Activated CD4-positive, alpha-beta T cell treated with anti-CD3 and anti-CD28 coated beads, Interleukin-2, amount 50 U/mL, for 1 hour (primary cell): ENCODE data around the gene APBB2.
"Not testable (repeated sequence)": the region's sequence is repeated elsewhere in the genome, so short reads cannot be mapped to it uniquely, and the experiment has no call there.

ENCODE experiments used
- DNase-seq: peaks from one replicate; pipeline ENCODE4 v3.0.0-alpha.2; 2020

Gene APBB2

DNA sequence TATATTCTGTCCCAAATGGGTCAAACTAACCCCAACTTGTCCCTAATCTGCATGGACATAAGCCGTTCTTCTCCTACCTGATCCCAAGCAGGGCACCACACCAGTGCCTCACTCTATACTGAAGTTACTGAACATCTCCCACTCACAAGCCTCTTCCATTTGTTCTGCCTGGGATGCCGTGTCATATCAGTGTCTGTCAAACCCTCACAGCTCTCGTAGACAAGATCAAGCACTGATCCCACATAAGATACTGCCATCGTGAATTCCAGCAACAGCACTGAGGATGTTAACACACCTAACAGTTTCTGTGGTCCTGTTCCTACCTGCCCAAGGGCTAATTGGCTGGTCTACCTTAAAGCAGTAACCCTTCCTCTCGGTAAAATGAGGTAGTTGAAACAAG lies 162.1 kb downstream of the APBB2 start:
- no peak for DNase-seq

DNA sequence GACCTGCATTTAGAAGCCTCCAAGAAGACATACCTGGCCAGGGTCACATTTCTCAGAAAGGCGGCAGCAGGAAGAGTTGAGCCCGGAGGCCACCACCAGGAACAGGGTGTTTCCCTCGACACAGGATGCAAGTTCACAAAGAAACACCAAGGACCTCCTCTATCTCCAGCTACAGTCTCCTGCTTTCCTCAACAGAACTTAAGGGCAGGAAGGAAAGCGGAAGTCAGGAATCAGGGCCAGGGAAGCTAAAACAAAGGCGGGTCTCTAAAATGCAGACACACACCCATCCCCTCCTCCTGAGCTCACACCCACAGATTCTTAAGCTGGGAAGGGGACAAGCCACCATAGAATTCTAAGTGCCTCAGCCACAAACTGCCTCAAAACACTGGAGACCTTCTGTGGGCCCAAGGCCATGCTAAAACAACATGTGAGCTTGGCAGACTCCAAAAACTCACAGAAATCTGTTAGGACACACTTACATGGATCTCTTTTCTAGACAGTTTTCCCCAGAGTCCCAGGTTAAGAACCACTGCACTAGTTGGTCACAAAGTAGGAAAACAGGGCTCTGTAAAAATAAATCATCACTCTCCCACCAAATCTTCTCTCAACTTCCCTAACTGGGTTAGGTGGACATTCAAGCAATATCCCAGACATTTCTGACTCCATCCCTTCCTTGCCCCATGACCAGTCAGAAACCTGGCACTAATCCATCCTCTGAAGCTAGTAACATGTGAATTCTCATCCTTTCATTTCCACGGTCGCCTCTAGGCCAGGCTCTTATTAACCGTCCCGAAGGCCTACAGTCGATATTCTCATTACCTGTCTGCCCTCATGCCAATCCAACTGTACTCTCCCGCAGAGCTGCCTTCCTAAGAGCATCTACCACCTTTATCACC lies 163.2 kb downstream of the APBB2 start:
- DNase-seq: no peak

DNA sequence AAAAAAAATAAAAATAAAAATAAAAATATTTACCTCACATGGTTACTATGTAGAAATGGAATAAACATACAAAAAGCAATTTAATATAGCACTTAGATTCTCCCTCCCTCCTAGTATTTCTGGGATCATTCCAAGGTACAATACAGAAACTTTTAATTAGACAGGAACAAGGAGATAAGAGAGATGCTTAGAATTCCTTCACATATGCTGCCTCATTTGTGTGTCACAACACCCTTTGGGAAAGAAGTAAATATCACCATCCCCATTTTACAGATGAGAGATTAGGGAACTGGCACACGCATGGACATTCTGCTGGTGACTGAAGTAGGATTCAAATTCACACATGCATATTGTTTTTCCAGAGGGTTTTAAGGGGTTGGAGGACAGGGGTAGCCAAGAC lies 164.2 kb downstream of the APBB2 start:
- no peak for DNase-seq

DNA sequence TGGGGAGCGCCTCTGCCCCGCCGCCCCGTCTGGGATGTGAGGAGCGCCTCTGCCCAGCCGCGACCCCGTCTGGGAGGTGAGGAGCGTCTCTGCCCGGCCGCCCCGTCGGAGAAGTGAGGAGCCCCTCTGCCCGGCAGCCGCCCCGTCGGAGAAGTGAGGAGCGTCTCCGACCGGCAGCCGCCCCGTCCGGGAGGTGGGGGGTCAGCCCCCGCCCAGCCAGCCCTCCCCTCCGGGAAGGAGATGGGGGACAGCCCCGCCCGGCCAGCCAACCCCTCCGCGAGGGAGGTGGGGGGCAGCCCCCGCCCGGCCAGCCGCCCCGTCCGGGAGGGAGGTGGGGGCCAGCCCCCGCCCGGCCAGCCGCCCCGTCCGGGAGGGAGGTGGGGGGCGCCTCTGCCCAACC lies 165.2 kb downstream of the APBB2 start:
- not testable (repeated sequence) for DNase-seq

DNA sequence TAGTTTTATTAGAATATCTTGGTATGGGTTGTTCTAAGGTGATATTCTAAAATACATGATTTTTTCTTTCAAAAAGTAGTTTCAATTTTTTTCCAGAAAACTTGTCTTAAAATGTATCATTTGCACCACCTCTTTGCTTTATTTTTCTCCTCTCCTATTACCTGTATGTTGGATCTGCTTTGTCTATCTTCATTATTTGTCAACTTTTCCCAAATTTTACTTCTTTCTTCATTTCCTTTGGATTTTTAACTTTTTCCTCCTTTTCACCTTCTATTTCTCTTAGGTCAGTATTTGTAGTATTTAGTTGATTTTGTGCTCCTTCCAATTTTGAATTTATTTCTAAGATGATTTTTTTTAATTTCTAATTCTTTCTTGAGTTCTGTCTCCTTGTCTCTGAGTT lies 169.6 kb downstream of the APBB2 start:
- DNase-seq: no peak

DNA sequence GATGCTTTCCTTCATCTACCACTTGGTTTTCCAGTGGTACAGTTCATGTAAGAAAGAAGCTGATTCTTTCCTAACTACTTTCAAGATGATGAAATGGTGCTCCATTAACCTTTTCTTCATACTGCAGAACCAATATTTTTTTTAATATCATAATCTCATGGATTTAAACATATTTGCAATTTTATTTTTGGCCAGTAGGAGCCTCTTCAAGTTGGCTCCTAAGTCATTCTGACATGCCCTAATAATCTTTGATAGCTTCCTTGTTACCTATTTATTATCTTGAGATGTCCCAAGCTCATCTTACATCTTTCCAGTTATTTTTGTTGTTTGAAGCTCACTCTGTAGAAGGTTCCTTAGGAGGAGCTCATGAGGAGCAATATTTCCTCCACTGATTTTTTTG lies 170.2 kb downstream of the APBB2 start:
- no peak for DNase-seq

DNA sequence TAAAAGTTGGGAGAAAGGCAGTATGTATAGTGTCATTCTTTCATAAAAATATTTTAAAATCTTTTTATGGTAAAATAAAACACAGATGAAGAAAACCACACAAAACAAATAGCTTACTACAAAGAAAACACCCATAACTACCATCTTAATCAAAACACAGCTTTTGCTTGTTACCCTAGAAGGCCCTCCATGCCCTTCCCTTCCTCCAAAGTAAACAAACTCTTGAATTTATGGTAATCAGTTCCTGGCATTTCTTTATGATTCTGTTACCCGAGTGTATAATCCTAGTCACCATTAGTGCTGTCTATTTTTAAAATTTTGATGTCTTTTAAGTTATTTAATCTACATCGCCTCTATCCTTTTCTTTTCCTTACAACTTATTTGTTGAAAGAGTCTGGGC lies 170.9 kb downstream of the APBB2 start:
- no peak for DNase-seq

DNA sequence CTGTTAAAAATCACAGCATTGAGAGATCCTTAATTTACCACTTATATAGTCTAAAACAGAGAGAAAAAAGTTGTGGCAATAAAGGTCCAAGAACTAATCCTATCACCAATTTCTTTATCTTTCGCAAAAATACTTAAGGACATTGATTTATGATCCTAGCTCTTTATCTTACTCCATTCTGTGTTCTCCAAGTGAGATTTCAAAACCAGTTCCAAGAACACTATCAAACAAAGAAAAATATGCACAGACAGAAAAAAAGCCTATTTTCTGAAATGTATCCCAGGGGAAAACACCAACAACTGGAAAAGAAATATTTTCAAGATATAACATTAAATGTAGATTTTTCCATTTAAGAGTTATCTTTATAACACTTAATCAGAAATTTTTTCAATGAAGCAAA lies 172.8 kb downstream of the APBB2 start:
- no peak for DNase-seq

DNA sequence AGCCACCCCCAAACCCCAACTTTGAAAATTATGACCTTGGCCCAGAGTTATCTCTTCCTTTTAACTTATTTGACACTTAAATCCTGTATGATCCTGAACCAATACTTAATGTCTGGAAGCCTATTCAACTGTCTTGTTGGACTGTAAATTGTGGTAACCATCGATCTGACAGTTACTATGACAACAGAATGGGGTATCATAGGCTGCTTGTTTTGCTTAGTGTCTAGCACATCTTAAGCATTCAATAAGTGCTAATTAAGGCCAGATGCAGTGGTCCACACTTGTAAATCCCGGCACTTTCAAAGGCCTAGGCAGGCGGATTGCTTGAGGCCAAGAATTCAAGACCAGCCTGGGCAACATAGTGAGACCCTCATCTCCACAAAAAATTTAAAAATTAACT lies 175.0 kb downstream of the APBB2 start:
- no peak for DNase-seq

DNA sequence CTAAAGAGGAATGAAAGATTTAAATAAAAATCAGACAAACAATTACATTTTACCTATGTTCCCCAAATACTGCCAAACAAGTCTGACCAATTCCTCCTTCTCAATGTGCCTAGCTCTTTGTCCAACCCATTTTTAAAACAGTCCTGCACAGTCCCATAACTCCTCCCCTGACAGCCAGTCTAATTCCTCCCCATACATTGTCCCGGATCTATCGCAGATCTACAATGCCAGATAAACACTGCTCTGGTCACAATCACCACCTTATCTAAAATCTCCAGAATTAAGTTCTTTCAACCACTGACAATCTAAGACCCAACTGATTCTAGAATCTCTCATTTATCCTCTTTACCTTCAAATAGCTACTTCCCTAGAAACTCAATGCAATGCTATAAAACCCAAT lies 176.0 kb downstream of the APBB2 start:
- no peak for DNase-seq

DNA sequence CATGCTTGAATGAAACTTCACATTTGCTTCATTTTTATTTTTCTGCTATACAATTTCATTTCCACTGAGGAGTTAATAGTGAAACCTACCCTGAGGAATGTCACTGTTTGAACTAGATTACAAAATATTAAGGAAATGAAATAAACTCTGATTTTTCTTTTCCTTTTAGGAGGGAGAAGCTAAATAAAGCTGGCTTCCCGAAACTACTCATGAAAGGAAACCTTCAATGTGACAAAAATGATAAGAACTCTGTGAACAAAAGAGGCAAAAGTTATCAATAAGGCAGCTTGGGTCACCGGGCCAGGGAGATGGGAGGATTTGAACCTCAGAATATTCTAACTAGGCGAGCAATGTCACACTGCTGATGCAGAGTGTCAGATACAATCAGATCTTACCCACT lies 185.2 kb downstream of the APBB2 start:
- DNase-seq: no peak

DNA sequence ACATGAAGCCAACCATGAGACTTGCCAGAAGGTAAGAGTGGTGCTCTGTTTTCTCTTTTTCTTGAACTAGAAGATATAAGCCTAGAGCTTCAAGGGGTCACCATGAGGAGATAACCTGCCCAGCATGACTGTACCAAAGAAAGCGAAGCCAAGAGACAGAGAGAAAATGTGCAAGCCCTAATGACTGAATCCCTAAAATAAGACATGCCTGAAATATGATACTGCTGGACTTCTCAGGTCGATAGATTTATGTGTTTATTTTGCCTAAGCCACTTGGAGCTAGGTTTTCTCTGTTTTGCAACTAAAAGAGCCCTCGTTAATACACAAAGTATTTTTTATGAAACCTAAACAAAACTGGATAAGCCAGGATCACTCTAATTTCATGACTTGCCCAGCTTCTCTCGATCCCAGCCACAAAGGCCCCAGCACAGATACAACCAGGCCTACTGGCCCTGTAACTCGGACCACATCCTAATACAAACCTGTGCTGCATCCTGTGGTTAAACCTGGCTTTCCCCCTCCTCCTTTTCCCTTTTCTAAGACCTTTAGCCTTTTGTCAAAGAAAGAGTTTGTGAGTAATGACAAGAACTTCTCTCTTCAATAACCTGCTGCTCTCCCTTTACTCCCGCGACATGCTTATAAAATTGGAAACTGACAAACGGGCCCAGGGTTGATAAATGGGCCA lies 185.8 kb downstream of the APBB2 start:
- DNase-seq: no peak

DNA sequence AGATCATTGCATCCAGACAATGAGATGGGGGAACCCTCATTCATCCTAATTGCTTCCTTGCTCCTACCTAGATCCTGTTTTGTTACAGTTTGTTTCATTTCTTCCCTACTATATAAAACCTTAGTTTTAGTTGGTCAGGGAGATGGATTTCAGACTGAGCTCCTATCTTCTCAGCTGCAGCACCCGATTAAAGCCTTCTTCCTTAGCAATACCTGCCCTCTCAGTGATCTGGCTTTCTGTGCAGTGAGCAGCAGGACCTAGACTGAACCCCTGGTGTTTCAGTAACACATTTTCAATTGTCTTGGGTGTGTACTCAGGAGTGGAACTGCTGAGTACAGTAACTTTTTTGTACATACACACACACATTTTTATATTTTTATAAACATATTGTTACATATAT lies 187.4 kb downstream of the APBB2 start:
- DNase-seq: no peak

DNA sequence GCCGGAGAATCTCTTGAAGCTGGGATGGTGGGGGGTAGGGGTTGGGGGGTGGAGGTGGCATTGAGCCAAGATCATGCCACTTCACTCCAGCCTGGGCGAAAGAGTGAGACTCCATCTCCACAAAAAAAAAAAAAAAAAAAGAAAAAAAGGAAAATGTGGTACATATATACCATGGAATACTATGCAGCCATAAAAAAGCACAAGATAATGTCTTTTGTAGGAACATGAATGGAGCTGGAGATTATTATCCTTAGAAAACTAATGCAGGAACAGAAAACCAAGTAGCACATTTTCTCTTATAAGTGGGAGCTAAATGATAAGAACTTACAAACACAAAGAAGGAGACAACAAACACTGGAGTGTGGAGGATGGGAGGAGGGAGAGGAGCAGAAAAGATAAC lies 188.5 kb downstream of the APBB2 start:
- DNase-seq: no peak

DNA sequence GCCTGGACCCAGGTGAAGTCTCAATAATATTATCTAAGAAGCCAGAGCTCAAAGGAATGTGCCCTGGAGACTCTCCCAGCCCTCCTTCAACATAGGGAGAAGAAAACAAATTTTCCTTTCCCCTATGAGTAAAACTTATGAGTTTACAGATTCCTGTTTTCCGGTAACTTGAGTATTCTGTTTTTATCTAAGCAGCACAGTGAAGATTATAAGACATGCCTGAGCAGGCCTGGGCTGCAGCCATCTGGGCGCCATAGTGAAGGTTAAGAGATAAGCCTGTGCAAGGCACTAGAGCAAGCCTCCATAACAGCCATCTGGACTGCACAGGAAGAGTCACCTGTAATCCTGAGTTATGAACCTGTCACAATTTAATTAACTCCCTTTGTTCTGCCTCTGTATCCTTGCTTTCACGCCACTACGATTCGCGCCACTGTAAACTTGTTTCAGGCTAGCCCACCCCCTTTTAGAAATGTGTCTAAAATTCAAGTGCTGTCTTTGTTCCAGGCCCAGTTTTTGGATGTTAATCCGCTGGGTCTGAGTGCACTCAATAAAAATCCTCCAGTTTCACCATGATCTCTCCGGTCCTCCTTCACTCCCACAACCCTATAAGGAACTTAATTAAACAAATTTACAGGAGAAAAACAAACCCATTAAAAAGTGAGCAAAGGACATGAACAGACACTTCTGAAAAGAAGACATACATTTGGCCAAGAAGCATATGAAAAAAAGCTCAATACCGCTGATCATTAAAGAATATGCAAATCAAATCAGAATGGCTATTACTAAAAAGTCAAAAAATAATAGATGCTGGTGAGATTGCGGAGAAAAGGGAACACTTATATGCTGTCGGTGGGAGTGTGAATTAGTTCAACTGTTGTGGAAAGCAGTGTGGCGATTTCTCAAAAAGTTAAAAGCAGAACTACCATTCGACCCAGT lies 189.5 kb downstream of the APBB2 start:
- no peak for DNase-seq

DNA sequence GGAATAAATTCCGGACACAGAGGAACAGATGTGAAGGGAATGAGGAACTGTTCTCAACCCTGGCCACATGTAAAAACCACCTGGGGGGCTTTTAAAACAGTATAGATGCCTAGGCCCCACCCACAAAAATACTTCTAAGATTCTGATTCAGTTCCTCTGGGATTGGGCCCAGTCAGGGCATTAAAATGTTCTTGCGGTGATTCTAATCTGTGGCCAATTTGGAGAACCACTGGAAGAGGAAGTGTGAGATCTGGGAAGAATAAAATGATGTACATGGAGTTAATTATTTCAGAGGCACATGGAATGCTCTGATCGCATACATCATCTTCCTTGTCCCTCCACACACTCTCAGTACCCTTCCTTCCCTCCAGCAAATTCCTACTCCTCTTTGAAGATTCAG lies 192.2 kb downstream of the APBB2 start:
- no peak for DNase-seq

DNA sequence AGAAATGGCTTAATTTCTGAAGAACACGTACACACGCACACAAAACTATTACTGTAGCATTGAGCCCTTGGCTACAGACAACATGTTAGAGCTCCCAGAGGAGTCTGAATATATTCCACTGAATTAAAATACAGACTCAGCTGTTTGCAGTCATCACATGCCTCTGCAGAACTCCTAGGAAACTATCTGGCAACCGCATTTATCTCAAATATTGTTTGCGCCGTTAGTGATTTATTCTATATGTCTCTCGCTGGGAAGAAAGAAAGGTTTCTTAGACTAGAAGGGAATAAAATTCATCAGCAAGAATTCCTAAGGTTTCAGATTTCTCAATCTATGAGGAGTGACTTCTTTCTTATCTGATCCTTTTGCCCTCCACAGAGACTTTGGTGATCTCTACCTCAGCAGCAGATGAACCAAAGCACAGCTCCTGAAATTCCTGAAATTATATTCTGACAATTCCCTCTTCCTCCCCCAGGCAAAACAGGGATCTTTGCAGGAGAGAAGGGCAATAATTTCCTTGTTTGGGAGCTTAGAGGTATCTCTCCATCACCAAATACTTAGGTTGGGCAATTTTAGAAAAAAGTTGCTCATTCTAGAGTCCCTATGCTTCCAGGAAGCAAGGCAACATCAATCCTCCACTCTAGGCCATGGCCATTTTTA lies 199.2 kb downstream of the APBB2 start:
- DNase-seq: no peak

DNA sequence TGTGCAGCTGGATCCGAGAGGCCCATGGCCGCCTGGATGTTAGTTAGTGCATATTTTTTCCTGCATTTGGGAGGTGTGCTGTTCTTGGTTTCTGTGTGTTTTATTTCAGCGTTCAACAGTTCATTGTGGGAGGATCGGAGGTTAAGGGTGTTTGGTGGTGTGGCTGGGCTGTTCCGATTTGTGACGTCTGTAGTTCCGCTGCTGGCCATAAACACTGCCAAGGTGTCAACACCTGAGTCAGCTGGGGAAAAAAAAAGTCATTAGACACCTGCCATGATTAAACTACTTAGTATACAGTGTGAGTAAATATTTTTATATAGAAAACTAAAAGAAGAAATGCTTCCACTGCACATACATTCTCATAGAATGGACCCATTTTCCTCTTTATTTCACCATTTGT lies 200.2 kb downstream of the APBB2 start:
- DNase-seq: no peak

DNA sequence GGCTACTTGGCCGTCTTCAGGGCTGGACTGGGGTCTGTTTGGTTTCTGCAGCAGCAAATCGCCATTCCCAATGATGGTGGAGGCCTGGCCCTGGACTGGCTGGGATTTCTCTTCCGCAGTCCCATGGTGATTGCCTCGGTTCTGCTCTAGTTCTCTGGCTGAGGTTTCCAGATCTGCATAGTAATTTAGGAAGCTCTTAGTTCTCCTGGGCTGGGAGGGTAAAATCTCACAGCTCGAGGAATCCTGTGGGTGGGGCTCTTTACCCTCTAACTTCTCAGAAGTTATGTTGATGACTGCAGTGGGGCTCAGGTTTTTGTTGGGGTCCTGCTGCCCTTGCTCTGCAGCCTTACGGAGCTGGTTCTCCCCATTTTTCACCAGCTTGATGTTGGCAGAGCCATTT lies 200.6 kb downstream of the APBB2 start:
- no peak for DNase-seq

DNA sequence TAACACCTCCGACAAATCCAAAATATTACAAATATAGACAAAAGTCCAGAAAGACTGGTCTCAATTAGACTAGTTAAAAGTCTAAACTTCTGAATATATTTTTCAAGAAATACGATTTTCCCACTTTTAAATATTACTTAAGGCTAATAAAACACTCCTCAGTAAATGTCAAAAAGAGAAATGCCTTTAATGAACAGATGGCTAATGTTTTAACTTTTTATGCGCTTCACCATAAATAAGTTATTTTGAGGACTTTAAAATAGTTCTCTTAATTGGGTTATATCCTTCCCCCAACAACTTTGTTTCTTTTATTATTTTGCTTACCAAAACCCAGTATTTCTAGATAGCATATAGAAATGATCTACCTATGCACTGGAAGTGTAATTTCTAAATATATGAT lies 201.4 kb downstream of the APBB2 start:
- DNase-seq: no peak

DNA sequence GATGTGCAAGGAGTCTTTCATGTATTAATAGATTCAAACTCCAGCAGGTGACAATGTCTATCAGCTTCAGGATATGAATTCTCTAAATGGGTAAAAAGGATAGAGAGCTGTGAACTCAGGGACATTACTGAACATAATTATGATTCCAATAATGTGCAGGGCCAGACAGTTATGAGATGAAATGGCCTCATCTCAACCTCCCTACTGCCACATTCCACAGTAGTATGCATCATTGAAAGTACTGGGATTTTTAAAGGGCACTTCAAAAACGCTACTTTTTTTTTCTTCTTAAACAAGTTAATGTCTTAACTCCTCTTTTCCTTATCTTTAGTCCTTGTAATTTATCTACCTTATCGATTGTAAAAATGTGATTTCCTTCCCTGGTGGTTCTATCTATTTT lies 202.0 kb downstream of the APBB2 start:
- DNase-seq: no peak

DNA sequence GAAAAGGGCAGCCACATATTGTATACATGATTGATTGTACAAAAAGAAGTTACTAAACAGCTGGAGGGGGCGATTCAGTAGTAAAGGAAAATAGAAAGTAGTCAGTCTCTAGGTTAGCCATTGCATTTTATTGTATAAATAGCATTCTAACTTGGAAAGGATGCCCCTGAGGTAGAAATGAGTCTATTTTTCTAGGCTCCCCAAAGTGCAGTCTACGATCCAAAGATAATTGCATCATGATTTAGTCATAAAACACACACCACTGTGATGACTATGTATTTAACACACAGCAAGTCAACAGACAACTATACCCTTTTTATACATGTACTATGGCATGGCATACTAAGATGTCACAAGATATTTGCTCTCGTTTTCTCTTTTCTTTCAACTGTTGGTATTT lies 204.9 kb downstream of the APBB2 start:
- DNase-seq: no peak

DNA sequence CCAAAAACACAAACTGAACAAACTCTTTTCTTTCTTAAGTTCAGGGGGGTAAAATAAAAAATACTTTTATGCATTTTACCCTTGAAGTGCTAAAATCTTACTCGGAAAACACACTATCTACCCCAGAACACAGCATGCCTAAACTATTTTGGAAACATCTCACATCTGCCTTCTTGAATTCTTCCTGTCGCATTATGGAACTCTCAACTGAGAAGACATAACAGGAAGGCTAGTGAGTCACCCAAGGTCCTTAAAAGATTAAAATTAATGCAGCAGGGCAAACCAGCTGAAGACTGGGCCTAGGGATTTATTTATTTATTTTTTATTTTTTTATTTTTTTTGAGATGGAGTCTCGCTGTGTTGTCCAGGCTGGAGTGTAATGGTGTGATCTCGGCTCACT lies 208.2 kb downstream of the APBB2 start:
- no peak for DNase-seq
